HL-60 (cell line): ENCODE results near the gene SASH1.

ENCODE experiments used
- POLR2AphosphoS5 ChIP-seq: IDR thresholded peaks from 2 replicates; pipeline ENCODE4 v1.6.1; 2012; ENCODE audit warnings: low read depth
- SPI1 ChIP-seq: IDR thresholded peaks from 2 replicates; pipeline ENCODE4 v1.6.1; 2012; ENCODE audit warnings: low read depth, mild to moderate bottlenecking, borderline replicate concordance
- TF ChIP-seq, protein P1 (sequence below): IDR thresholded peaks from one replicate; pipeline ENCODE4 v1.5.1; 2011; ENCODE audit warnings: low read length, control low read depth, inconsistent platforms; ENCODE audit not compliant: insufficient read depth

GRCh38 chr6:148453906-148454305, 111.3 kb downstream of the SASH1 start:
- TF ChIP-seq, protein P1, sequence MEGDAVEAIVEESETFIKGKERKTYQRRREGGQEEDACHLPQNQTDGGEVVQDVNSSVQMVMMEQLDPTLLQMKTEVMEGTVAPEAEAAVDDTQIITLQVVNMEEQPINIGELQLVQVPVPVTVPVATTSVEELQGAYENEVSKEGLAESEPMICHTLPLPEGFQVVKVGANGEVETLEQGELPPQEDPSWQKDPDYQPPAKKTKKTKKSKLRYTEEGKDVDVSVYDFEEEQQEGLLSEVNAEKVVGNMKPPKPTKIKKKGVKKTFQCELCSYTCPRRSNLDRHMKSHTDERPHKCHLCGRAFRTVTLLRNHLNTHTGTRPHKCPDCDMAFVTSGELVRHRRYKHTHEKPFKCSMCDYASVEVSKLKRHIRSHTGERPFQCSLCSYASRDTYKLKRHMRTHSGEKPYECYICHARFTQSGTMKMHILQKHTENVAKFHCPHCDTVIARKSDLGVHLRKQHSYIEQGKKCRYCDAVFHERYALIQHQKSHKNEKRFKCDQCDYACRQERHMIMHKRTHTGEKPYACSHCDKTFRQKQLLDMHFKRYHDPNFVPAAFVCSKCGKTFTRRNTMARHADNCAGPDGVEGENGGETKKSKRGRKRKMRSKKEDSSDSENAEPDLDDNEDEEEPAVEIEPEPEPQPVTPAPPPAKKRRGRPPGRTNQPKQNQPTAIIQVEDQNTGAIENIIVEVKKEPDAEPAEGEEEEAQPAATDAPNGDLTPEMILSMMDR: no peak
- no peak for TF ChIP-seq POLR2AphosphoS5
- TF ChIP-seq SPI1: no peak
